Caco-2 (cell line): Measurements from ENCODE around the gene NUBPL. TPM values are rescaled to one million over a fixed set of nuclear protein-coding genes. Genes with fewer than 3 reads are reported as not detected.

Experiments
- BruUV-seq: library from RNA; stranded (reverse); fragments of 400-500 nt; replicated peaks from 2 replicates; lab custom pipeline; 2021; lab: Mats Ljungman, UMichigan
- CTCF ChIA-PET: fragments of 300-600 bp; sonication (Branson Sonifier 250); formaldehyde crosslinking; loops from one replicate; lab custom pipeline; 2022; ENCODE audit warnings: antibody characterized with exemption; lab: Charles Lee
- POLR2A ChIA-PET: fragments of 300-600 bp; sonication (Branson Sonifier 250); formaldehyde crosslinking; loops from one replicate; lab custom pipeline; 2022; ENCODE audit warnings: antibody characterized with exemption; lab: Charles Lee
- DNase-seq, 2 experiments: peaks; one replicate each; pipeline versions ENCODE4 v3.0.0 to v3.0.0-alpha.2; 2020 to 2022
- H3K27me3 ChIP-seq: replicated peaks from 2 replicates; pipeline ENCODE4 v1.6.0; 2011; ENCODE audit warnings: low read length; ENCODE audit not compliant: control insufficient read depth, insufficient read depth
- H3K36me3 ChIP-seq: 2 replicates; pipeline ENCODE4 v1.5.1; 2011; ENCODE audit warnings: low read length; ENCODE audit not compliant: control insufficient read depth, insufficient read depth
- H3K4me1 ChIP-seq: fragments of 250-450 bp; sonication (Bioruptor Pico); 2 replicates; pipeline ENCODE4 v1.5.1; 2020; ENCODE audit warnings: mild to moderate bottlenecking
- H3K4me3 ChIP-seq: 2 replicates; pipeline ENCODE4 v1.5.1; 2011; ENCODE audit warnings: low read depth, mild to moderate bottlenecking, control low read depth, low read length
- H3K9me3 ChIP-seq: fragments of 250-450 bp; sonication (Bioruptor Pico); 2 replicates; pipeline ENCODE4 v1.5.1; 2020; ENCODE audit warnings: mild to moderate bottlenecking, moderate library complexity
- H3K27ac Mint-ChIP-seq: one replicate; pipeline ENCODE4 v1.8.0; 2022; ENCODE audit warnings: mixed read lengths; ENCODE audit not compliant: unreplicated experiment
- H3K27me3 Mint-ChIP-seq: one replicate; pipeline ENCODE4 v1.8.0; 2022; ENCODE audit warnings: mixed read lengths; ENCODE audit not compliant: insufficient read depth, unreplicated experiment
- H3K36me3 Mint-ChIP-seq: one replicate; pipeline ENCODE4 v1.8.0; 2022; ENCODE audit warnings: mild to moderate bottlenecking, mixed read lengths; ENCODE audit not compliant: insufficient read depth, unreplicated experiment
- H3K4me1 Mint-ChIP-seq: one replicate; pipeline ENCODE4 v1.8.0; 2022; ENCODE audit warnings: low read depth, mixed read lengths; ENCODE audit not compliant: unreplicated experiment
- H3K4me3 Mint-ChIP-seq: one replicate; pipeline ENCODE4 v1.8.0; 2022; ENCODE audit warnings: mild to moderate bottlenecking, moderate library complexity, mixed read lengths; ENCODE audit not compliant: unreplicated experiment
- H3K9me3 Mint-ChIP-seq: one replicate; pipeline ENCODE4 v1.8.0; 2022; ENCODE audit warnings: mixed read lengths; ENCODE audit not compliant: unreplicated experiment
- CTCF ChIP-seq, 2 experiments: fragments of 200-600 bp in 1 of 2; IDR thresholded peaks; 1 replicate in 1 of 2; 2 replicates in 1 of 2; pipeline versions ENCODE4 v1.5.1 to v1.8.0; 2011 to 2022; ENCODE audit warnings: antibody characterized with exemption in 1 of 2, control low read depth in 1 of 2, inconsistent platforms in 1 of 2, low read depth in 1 of 2, low read length in 1 of 2, mild to moderate bottlenecking in 1 of 2, moderate library complexity in 1 of 2; ENCODE audit not compliant: insufficient read depth in 1 of 2, severe bottlenecking in 1 of 2, unreplicated experiment in 1 of 2
- intact Hi-C: fragments of 100-400 bp; cut with micrococcal nuclease; formaldehyde crosslinking; loops from one replicate; pipeline ENCODE4 v1.10.0; 2022; ENCODE audit not compliant: unreplicated experiment
- total RNA-seq: library from RNA; stranded (reverse); gene quantifications from 2 replicates; pipeline ENCODE4 v1.2.3, GENCODE V29; 2022

NUBPL gene
- total RNA-seq, 1 experiment from 2014 or later = 13.9 TPM

GRCh38 chr14:31727797-31728196 is 166.6 kb downstream of the NUBPL start:
- no peaks in the 10 kb centered on the region for H3K27me3 ChIP-seq
- POLR2A ChIA-PET = no interaction called here
- H3K4me3 ChIP-seq = no peak overlapping the region
- CTCF ChIA-PET = no interaction called here
- H3K36me3 Mint-ChIP-seq = no peaks in the 10 kb centered on the region
- no peaks in the 10 kb centered on the region for H3K4me1 ChIP-seq
- intact Hi-C loops = no loop called here
- TF ChIP-seq CTCF (IDR thresholded peaks at IDR 0.05; ENCODE audit: insufficient read depth in 1 of 2, low read depth in 1 of 2, low read length in 1 of 2, severe bottlenecking in 1 of 2, unreplicated experiment in 1 of 2) = no peak
- no peak overlapping the region for H3K27ac Mint-ChIP-seq
- H3K4me3 Mint-ChIP-seq = no peak overlapping the region
- no peak for DNase-seq
- BruUV-seq = no TSS peak
- H3K36me3 ChIP-seq = no peaks in the 10 kb centered on the region
- no peaks in the 10 kb centered on the region for H3K27me3 Mint-ChIP-seq
- peaks cover 10% of the 10 kb centered on the region for H3K9me3 Mint-ChIP-seq
- H3K4me1 Mint-ChIP-seq = no peaks in the 10 kb centered on the region
- H3K9me3 ChIP-seq = 0 out of 2 replicates have a peak, but pooled peaks cover 4% of the 10 kb centered on the region

- Histone ChIP-seq H3K4me3 (no peak overlapping the region), H3K9me3 (no peaks in the 10 kb centered on the region), H3K4me1 (no peaks in the 10 kb centered on the region), H3K27me3 (no peaks in the 10 kb centered on the region), H3K36me3 (no peaks in the 10 kb centered on the region)
- ChIA-PET CTCF (no interaction called here), POLR2A (no interaction called here)
- Mint-ChIP-seq H3K4me3 (no peak overlapping the region), H3K4me1 (no peaks in the 10 kb centered on the region), H3K27me3 (no peaks in the 10 kb centered on the region), H3K9me3 (no peaks in the 10 kb centered on the region), H3K36me3 (no peaks in the 10 kb centered on the region), H3K27ac (no peak overlapping the region)
- no peak for TF ChIP-seq CTCF (IDR thresholded peaks at IDR 0.05; ENCODE audit: insufficient read depth in 1 of 2, low read depth in 1 of 2, low read length in 1 of 2, severe bottlenecking in 1 of 2, unreplicated experiment in 1 of 2)
- intact Hi-C loops = no loop called here
- no peak for DNase-seq
- BruUV-seq = no TSS peak
Observed at GRCh38 chr14:31740688-31741087, 179.5 kb downstream of the NUBPL start.

- H3K36me3 Mint-ChIP-seq = no peaks in the 10 kb centered on the region
- no peak for TF ChIP-seq CTCF (IDR thresholded peaks at IDR 0.05; ENCODE audit: insufficient read depth in 1 of 2, low read depth in 1 of 2, low read length in 1 of 2, severe bottlenecking in 1 of 2, unreplicated experiment in 1 of 2)
- no peaks in the 10 kb centered on the region for H3K36me3 ChIP-seq
- DNase-seq = no peak
- intact Hi-C loops = no loop called here
- no peaks in the 10 kb centered on the region for H3K27me3 Mint-ChIP-seq
- H3K4me1 ChIP-seq = no peaks in the 10 kb centered on the region
- H3K4me3 ChIP-seq = no peak overlapping the region
- POLR2A ChIA-PET = no interaction called here
- H3K9me3 ChIP-seq = peaks cover 8% of the 10 kb centered on the region; the same call in 1 of the 2 replicates
- no TSS peak for BruUV-seq
- H3K27me3 ChIP-seq = no peaks in the 10 kb centered on the region
- CTCF ChIA-PET = no interaction called here
- H3K4me1 Mint-ChIP-seq = no peaks in the 10 kb centered on the region
- H3K9me3 Mint-ChIP-seq = peaks cover 35% of the 10 kb centered on the region
- no peak overlapping the region for H3K27ac Mint-ChIP-seq
- no peak overlapping the region for H3K4me3 Mint-ChIP-seq
Observed at GRCh38 chr14:31745741-31746140, 184.5 kb downstream of the NUBPL start.
